Measurements from ENCODE around the gene ELMOD1.

The ELMOD1 gene

DNA sequence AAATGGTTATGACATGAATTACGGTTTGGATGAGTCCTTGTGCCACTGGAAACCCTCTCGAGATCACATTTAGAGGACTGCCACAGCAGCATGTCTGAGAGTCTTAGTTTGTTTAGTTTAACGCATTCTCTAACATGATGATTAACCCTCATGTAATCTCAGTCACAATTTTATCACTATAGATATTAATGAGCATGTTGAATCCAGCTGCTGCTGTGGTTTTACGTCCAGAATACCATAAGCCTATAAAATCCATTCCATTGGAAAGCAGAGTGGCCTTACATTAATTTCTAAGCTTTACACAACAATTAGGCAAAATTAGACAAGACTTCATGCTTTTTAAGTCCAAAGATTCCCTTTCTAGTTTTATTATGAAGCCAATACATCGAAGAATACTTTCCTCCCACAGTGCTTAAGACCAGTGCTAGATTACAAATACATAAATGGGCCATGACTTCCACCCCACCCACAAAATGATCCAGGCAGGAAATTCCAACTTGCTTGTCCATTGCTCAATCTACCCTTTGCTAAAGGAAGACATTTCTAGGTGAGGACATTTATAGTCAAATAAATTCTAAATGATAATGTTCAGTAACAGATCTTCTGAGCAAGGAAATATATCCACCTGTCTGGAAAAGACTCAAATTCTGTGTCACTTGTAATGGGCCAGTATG lies 3.5 kb upstream of the ELMOD1 start:
- no peak for DNase-seq

DNA sequence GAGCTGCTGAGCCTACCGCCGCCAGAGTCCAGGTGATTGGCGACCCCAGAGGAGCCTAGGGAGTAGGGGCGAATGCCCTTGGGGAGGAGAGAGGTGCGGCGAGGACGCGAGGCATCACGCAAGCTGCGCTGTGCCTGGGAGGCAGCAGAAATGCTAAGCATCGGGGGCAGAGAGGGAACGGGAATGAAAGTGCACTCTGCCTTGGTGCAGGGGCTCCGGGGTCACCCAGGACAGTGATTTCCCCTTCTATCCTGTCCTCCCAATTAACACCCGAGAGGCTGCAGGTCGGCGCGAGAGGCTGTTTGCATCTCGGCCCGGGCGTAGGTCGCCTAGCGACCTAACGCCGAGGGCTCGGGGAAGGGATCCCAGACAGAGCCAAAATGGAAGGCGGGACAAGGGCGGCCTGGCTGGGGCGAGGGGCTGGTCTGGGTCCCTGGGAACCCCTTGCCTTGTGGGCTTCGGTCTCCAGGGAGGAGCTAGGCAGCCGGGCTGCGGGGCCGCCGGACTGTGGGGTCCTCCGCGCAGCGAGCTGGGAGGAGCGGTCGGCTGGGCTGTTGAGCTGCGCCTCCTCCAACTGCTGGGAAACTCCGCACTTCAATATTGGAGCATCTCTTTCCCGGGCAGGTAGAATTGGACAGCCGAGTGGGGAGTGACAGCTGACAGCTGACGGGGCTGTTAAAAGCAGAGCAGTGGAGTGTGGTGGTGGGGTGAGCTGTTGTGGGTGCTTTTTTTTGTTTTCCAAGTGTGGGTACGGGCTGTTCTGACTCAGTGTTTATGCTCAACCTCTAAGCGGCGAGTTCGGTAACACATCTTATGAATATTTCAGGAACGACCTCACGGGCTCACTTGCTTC lies 657 bp downstream of the ELMOD1 start:
- peak; percentile 20 for DNase-seq

DNA sequence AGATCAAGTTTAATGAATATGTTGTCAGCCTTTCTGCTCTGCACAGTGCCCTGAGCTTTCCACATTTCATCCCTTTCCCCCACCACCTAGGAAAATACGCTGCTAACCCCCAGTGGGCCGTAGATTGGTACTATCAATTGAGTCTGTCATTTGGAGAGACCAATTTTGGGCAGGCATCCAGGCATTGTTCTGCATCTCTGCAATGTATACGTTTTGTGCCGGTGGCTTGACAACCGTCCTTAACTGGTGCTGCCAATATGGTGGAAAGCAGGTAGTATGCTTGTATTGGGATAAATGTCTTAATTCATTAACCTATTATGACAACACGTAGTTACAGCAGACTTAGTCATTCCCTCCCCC lies 1.3 kb downstream of the ELMOD1 start:
- DNase-seq, result no peak

DNA sequence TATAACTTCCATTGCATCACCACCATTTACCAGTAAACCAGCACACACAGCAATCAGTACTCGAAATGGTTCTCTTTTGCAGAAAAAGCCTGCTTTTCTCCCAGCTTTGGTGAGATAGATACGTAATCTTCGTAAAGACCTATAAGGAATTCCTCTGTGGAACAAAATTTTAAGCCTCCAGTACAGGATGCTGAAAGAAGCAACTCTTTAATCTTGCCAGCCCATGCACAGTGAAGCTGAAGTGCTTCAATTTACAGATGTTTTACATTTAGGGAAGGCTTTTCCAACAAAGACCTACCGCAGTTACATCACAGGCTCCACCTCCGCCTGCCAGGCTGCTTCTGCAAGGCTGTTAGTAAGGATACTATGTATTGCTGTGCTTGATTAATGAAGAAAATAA lies 1.9 kb downstream of the ELMOD1 start:
- DNase-seq, result no peak

DNA sequence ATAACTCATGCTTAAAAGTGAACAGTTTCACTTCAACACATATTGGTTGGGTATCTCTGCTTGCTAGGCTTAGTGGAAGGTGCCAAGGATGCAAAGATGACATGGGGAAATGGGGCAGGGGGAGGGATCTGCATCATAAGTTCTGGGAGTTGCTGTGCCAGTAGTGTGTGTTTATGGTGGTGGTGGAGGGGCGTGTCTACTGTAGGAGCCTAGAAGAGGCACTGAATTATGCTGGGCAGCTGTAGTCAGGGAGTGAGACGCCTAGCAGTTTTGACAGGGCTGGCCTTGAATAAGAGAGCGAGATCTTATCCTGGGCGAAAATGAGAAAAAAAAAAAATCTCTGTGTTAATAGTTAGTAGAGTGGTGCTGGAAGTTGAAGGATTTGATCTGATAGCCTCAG lies 3.0 kb downstream of the ELMOD1 start:
- no peak for DNase-seq

DNA sequence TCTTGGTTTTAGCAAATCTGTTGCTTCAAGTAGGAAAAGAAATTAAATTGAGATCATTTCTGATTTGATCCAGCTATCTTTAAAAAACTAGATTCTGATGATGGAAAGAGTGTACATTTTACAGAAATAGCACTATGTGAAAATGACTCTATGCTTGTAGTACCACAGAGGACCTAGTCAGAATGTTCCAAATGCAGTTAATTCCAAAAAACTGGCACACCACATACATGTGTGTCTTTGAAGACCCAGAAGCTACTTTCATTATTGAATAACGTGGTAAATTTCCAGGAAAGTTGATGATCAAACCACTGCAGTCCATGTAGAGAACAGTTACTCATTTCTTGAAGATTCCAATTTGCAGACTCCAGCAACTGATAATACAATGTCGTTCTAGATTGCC lies 3.8 kb downstream of the ELMOD1 start:
- no peak for DNase-seq

DNA sequence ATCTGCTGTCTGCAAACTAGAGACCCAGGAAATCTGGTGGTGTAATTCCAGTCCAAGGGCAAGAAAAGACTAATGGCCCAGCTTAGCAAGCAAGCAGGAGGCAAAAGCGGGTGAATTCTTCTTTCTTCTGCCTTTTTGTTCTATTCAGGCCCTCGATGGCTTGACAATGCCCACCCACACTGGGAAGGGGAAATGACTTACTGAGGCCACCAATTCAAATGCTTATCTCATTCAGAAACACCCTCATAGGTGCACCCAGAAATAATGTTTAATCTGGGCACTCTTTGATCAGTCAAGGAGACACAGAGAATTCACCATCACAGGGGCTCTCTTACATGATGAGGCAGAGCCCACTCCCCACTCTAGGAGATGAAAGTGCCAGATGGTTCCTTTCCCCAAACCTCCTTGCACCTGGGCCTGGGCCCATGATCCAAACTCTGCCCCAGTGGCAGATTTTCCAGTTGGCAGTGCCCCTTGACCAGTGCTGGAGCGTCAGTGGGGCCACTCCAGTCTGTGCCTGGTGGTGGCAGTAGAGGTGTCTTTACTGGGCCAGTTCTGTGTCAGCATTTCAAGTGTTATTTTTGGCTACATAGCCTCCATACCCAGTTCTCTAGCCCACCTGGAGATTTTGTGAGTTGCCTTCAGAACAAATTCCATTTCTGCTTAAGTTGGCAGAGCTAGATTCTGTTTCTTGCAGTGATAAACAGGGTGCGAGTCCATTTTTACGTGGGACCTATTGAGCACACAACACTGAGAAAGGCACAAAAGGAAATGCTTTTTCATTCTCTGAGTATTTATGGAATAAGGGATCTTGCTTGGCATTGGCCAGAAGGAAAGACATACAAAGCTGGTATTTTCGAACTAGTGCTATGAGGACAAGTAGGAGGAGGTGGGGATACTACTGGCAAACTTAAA lies 7.5 kb downstream of the ELMOD1 start:
- no peak for DNase-seq

DNA sequence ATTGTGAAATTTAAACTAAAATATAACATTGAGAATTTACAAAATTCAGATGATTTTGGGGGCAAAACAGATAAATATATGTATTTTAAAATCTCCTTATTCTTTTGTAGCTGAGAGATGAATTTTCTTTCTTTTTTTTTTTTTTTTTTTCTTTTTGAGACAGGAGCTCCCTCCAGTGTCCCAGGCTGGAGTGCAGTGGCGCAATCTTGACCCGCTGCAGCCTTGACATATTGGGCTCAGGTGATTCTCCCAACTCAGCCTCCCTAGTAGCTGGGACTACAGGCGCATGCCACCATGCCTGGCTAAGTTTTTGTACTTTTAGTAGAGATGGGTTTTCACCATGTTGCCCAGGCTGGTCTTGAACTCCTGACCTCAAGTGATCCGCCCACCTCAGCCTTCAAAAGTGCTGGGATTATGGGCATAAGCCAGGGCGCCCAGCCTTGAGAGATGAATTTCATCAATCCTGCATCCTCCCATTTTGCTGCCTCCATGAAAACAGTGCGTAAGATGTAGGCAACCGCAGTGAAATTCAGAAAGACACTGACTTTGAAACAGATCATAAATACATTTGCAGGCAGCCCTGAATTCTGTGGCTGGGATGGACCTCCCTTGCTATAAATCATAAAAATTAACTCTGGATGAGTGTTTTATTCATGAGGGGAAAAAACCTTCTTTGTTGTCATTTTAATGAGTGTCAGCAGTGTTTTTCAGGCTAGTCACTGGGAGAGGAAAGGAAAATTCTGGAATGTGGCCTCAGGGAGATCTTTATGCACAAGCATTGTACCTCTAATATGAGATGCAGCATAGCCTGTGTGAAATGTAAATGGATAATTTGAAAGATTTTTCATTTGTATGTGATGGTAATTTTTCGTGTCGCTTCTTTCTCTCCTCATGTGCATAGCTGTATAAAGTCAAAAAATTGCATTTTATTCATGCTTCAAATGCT lies 14.4 kb downstream of the ELMOD1 start:
- DNase-seq, result no peak

DNA sequence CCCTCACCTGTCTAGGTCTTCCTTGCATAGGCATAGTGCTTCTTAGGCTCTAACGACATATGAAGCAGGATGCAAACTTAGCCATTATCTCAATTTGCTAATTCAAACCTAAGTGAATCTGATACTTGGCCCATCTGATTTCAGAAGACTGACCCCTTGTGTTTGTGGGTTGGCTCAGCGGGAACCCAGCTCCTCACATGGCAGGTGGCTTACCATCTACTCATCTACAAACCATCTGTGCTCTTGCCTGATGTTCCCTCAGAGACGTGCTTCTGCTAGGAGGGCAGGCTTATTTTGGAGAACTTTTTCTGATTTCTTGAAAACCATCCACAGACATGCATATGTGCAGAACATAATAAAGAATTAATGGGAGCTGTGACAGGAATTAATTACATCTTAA lies 15.2 kb downstream of the ELMOD1 start:
- DNase-seq, result no peak

DNA sequence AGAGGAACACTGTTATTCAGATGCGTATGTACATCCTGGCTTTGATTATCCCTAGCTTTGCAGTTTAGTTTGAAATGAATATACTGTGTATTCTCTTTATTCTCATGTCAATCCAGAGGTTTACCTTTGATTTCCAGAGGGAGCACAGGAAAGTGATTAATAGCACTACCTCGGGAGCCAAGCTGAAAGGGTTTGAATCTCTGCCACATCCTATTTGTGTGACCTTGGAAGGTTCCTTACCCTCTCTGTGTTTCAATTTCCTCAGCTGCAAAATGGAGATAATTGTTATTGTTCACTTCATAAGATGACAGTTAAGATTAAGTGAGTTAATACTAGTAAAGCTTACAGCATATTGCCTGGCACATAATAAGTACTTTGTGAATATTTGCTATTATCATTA lies 17.9 kb downstream of the ELMOD1 start:
- DNase-seq, result no peak

DNA sequence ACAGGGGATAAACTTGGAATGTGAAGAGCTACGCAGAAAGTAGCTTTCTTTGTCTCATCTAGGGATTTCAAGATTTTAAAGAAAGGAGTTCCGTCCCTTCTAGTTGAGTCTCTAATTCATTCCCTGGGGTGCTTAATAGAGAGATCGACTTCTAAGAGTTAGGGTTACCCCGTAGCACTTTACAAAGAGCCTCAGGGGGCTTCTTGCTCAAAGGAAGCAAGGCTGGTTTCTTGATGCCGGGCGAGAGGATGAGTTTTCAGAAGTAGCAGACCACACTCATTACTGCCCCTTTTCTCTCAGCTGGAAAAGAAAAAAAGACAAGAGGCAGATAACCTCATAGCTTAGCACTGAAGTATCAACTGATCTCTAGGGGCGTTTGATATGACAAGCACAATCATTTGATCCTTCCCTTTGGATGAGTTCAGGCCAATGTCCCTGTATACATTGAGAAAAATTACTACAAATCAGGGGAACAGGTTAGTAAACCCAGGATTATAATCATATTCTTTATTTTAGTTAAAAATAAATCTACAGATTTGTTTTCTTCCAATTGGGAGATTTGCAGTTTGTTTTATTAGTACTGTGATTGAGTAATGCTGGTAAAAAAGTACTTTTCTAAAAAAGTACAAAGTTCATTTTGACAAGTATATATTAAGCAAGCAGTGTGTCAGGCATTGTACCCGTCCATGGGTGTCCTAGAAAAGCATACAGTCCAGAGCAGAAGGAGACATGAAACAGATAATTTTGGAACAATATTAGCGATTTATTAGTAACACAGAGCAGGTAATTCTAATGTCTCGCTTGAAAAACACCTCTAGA lies 18.7 kb downstream of the ELMOD1 start:
- no peak for DNase-seq

DNA sequence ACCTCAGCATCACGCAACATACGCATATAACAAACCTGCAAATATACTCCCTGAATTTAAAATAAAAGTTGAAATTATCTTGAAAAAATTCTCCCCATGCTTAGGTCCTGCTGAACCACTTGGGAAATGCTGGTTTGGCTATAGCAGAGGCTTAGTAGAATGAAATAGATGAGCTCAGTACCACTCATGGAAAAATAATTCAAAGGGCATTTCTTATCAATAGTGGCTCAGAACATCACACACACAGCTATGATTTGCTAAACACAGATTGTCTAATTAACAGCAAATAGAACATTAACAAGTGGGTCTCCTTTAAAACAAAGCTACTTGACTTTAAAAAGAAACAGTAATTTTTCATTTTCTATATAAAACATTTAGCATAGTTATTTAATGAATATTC lies 21.5 kb downstream of the ELMOD1 start:
- no peak for DNase-seq

DNA sequence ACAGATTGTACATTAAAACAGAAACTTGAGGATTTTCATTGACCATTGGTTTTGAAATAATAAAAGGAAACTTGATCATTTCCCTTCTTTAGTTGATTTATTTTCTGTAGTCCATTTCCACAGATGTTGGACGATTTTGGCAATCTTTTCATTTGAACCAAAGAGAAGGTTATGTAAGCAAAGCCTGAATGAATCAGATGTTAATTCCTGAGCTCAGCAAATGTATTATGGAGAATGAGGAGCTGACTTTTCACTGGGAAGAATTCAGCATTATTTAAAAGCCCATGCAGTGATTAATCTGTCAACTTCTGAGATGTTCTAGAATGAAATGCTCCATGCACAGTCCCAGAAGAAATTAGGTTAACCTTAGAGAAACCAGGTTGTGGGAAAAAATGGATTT lies 29.0 kb downstream of the ELMOD1 start:
- DNase-seq, result no peak

DNA sequence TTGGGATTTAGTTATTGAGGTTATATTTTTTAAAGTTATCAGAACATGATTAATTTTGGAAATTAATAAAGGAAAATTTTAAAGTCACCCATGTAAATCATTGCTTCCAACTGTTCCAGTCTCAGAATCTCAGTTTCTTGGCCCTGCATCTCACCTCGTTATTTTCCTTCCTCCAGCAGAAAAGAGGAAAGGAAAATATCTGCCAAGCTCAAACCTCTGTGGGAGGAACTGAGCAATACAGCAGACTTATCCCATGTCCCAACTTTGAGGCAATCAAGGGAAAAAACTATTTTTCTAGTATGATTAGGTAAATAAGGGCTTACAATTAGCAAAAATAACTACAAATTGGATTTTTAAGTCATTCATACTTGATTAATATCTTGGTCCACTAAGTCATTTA lies 30.1 kb downstream of the ELMOD1 start:
- no peak for DNase-seq

DNA sequence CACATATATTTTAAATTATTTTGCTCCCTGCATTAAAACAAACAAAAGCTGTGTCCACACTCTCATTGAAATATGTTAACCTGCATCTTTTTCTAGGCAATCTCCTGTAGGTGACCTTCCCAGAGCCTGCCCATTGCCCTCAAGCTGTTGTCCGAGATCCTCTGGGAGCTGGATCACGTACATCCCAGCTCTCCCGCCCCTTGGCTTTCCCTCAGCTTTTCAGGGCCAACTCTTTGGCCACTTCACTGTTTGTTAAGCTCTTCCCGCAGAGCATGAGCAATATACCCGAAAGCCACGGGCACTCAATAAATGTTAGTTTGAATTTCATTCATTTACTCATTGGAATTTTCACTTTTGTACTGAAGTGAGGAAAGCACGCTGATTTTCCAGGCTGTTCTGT lies 32.2 kb downstream of the ELMOD1 start:
- no peak for DNase-seq

DNA sequence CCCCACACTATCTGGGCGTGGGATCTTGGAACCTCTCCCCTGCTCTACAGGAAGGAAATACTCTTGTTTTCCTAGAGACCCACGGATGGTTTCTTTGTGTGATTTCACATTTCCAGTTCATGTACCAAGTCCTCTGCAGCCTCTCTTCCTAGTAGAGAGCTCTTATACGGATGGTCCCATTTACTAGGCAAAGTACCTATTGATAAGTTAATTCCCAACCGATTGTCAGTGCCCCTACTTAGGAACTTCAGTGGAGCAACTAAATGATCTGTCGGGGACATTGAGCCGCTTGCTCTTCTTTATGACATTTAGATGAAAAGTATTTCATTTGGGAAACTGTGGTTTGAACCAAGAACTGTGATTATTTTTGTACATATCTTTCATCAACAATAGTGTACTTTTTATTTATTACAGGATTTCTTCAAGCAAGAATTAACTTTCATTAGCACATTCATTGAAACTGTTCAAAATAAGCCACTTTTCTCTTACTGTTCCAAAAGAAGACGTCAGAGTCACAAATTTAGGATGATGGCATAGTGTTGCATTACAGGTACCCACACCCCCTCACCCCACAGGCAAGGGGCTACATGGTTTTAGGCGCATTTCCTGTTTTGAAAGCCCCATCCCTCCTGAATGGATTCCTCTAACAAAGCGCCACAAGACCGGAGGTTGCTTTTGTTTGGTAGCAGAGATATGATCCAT lies 34.2 kb downstream of the ELMOD1 start:
- DNase-seq, result no peak

DNA sequence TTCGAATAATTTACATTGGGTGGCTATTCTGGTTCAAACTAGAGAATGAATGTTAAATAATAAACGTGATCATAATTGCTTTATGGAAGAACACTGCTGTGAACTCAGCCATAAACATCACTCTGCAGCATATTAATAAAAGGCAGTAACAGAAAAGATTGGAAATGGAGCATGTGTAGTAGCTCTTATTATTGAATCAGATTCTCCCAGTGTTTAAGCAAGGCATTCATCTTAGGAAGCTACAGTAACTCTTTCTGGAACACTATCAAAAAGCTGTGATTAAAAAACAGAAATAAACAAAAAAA lies 34.7 kb downstream of the ELMOD1 start:
- DNase-seq, result no peak

DNA sequence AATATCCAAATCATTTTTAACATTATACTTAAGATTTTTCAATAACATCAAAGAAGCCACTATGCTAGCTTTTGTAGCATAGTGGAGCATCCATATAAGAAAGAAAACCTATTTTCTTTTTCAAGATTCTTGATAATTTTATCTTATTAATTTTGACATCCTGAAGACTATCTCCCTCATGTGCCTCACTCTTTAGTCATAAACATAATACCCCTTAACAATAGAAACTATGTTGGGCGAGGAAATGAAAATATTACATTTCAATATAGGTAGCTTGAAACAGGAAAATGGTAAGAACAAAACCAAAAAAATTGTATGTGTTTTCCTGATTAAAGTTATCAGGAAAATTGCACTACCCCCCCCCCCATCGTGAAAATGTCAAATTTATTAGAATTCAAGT lies 40.1 kb downstream of the ELMOD1 start:
- DNase-seq, result no peak

DNA sequence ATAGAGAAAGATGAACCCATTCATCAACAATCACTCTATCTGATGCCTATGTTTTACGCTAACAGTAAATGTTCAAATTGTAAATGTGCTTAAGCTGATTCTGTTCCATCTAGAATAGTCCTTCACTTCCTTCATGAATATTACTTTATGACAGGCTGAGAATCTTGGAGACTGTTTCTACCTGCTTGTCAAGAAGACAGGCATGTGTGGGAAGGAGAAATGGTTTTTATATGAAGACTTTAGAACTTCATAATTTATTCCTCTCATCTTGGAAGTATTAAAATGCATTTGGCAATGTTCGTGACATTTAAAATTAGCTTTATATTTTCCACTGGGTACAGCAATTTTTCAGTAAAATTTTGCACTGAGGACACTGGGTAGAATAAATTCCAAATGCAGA lies 41.0 kb downstream of the ELMOD1 start:
- no peak for DNase-seq

DNA sequence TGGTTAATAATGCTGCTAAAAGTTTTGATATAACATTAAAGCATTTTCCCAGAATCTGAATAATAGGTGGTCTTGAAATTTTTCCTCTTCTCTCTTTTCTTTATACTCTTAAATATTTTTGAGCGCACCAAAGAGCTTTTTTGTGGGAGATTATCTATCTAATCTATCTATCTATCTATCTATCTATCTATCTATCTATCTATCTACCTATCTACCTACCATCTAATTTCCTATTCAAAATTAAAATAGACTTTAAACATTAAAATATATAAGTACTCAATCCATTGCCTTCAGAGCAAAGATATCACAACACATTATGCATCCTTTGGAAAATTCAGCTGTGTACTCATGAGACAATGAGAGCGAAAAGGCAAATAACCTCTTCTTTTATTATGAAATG lies 55.8 kb downstream of the ELMOD1 start:
- DNase-seq, result no peak

DNA sequence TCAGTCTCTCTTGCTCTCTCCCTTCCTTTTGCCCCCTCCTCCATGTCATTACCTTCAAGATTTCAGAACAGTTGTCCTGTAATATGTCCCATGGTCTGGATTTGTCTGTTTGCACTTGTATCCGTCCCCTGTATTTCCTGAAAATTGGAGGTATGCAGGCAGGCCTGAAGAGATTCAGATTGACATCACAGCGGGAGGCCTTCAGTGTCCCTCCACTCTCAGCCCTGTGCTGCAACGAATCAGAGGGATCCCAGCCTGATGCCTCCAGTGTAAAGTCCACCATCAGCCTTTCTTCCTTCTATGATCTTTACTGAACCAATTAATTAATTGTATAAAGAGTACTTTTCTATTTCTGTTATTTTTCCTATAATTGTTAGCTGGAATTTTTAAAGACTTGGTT lies 57.3 kb downstream of the ELMOD1 start:
- no peak for DNase-seq
